Gastrocnemius medialis (tissue), 4 donors: ENCODE results near the gene PLCL2.

ENCODE experiments used
- CTCF ChIP-seq, 5 experiments: fragments of 450-650 bp in 3 of 5; fragments of 200-600 bp in 2 of 5; sonication (generic) in 2 of 5; IDR thresholded peaks in 4 of 5; conservative IDR thresholded peaks in 1 of 5; 1 replicate in 4 of 5; 2 replicates in 1 of 5; pipeline ENCODE4 v1.5.1; 2016 to 2019; ENCODE audit warnings: antibody characterized with exemption in 5 of 5, mild to moderate bottlenecking in 3 of 5, moderate library complexity in 3 of 5
- POLR2A ChIP-seq, 2 donors: fragments of 450-650 bp; IDR thresholded peaks; one replicate each; pipeline ENCODE4 v1.6.1; 2017; ENCODE audit warnings: antibody characterized with exemption in 2 of 2, mild to moderate bottlenecking in 2 of 2, moderate library complexity in 2 of 2

DNA sequence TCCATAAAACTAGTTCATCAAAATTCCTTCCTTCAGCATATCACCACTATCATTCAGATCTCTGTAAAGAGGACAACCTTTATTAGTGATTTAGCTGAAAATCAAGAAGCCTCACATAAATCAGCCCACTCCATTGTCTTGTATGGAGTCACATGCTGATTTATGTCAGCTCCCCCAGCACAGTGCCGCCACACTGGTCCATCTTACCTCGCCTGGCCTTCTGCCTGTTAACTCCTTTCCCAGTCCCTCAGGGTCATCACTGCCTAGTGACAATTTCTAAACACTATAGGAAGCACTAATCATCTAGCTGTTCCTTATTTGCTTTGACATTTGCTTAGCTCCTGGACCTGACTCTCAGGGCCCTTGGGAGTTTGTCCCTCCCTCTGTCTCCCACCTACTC lies 75.4 kb downstream of the PLCL2 start:
- no peak for TF ChIP-seq CTCF (IDR thresholded peaks at IDR 0.05 in 4 of 5, conservative IDR thresholded peaks at IDR 0.05 in 1 of 5)
- TF ChIP-seq POLR2A (IDR thresholded peaks at IDR 0.05) = no peak
